SW 1271 (cell line): ENCODE results near the gene ATP13A5.
A peak's percentile ranks its signal among the peaks of the same experiment; 100 is the strongest.

Source experiments
- DNase-seq, 2 experiments: peaks; one replicate each; lab custom pipeline; 2025; lab: John Stamatoyannopoulos, UW

The ATP13A5 gene

DNA sequence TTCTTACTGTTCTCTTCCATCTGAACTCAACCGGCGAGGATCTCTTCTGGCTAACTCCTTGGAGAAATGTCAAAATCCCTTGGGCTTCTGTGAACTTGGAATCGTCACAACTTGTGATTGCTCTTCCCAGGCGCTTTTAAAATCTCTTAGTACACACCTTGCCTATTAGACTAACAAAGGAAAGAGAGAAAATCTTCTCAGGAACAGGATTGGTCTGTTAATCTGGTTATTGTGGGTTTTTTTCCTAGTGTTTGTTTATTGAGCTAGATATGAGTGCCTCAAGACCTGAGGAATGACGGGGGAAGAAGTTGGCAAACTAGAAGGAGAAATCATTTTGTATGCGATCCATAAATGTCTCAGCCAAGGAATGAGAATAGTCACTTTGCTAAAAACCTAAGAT lies at the start of gene ATP13A5:
ATP13A5 (minus strand) TSS at position 48 of the 400 bp plus-strand sequence; CDS start at position 20, 28 bp downstream.
- DNase-seq = no peak

DNA sequence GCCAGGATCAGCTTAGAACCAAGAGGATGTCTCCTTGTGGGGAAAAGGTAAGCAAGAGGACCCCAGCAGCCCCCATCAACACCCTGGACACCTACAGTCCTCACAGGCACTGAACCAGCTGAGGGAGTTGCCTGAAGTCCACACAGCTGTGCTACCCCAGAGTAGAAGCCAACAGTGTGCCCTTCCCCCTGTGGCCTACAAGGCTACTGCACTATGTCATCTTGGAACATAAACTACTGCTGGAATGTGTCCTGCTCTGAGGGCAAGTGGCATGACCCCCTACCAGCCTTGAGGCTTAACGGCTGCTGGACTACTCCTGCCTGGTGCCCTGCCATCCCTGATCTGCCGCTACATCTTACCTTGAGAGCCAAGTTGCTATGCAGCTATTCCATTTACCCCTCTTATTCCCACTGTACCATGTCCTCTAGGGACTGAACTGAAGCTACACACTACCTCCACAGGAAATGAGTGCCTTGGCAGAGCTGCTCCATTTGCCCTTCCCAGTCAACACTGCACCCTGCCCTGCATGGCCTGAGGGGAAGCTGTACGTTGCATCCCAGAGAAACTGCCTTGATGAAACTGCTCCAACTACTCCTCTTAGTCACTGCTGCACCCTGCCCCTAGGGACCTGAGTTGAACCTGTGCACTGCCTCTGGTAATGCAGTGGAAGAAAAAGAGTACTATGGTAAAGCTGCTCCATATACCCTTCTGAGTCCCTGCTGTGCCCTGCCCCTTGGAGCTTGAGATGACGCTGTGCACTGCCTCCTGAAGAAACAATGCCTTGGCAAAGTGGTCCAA lies 40.2 kb upstream of the ATP13A5 start:
- DNase-seq = no peak

- no peak for DNase-seq
Measured at GRCh38 chr3:193416629-193417028, 38.1 kb upstream of the ATP13A5 start.

GRCh38 chr3:193407688-193408087 lies 29.1 kb upstream of the ATP13A5 start:
- no peak for DNase-seq

DNA sequence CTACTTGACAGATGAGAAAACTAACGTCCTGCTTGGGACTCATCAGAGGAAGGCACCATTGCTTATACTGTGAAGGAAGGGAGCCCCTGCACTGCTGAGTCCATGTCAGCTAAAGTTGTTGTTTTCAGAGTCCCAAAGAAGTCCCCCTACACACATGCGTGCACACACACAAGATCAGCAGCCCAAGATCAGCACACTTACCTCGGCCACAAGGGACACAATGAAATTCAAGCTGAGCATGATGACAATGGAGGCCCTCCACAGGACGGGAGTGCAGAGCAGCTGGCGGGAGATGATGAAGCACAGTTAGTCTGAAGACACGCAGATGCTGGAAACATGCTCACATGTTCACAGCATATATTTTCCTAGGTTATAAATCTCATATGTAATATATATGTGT lies 28.6 kb upstream of the ATP13A5 start:
- DNase-seq = no peak

DNA sequence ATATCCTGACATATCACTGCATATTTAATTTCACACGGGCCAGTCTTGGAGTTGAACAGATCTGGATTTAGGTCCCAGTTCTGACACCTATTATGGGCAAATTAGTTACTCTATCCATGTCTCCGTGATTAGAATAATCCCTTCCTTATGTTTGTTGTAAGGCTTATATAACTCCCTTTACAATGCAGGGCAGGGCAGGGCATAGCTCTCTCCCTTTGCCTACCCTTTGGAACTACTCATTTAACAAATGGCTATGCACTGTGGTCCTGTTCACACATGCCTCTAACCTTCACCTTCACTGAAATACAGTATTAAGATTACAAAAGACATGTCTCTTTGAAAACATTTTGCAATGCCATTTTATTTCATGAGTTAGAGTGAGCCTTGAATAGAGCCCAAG lies 24.8 kb upstream of the ATP13A5 start:
- DNase-seq = no peak

DNA sequence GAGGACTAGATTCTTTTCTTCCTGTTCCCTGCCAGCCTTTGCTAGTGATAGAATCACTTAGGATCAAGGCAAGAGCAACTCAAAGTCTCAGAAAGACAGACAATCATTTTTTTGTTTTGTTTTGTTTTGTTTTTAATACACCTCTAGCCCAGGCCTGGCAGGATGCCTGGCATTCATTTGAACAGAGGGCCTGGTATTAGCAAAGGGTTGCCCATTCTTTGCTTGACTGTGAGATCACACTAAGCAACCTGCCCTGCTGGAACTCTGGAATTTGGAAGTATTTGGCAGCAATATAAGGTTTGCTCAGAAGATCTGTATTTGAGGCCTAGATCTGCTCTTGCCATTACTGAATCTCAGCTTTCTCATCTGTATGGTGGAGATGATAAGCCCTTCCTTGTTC lies 21.8 kb upstream of the ATP13A5 start:
- no peak for DNase-seq

GRCh38 chr3:193396451-193397244 lies 18.1 kb upstream of the ATP13A5 start:
- no peak for DNase-seq

DNA sequence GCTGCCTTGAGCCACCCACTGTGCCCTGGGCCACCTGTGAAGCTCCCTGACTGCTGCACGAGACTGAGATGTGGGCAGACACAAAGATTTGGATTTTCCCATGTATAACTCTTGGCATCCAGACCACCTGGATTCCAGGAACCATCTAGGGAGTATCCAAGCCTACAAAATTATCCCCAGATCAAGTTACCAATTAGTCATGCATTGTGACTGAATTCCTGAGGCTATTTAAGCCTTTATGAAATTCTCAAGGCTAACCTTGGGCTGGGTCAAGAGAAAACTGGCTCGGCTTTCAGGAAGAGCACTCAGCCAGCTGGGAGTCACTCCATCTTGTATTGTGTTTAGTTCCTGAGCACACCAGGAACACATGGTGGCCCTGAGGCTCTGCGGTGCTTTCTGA lies 13.3 kb upstream of the ATP13A5 start:
- DNase-seq = peak in 1 of 2 experiments; percentile 22

DNA sequence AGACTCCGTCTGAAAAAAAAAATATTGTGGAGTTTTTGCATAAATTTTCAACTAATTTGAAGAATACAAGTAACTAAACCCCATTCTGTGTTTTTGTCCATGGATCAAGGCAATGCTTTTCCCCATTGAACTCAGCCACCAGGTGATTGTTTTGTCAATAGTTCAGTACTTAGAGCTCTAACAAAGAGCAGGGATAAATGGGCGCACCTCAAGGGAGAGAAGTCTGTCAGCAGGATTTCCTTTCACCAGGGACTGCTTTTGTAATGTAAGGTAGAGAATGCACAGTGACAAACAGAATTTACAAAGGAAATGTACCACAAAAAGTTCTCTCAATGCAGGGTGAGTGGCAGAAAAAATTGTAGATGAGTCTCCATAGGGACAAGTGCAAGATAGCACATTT lies 10.8 kb upstream of the ATP13A5 start:
- DNase-seq = no peak

GRCh38 chr3:193388361-193388760 lies 9.8 kb upstream of the ATP13A5 start:
- no peak for DNase-seq

- no peak for DNase-seq
Measured at GRCh38 chr3:193387596-193387995, 9.0 kb upstream of the ATP13A5 start.

GRCh38 chr3:193377591-193377990 lies 962 bp downstream of the ATP13A5 start:
- DNase-seq = no peak

- no peak for DNase-seq
Measured at GRCh38 chr3:193375614-193376013, 2.9 kb downstream of the ATP13A5 start.

DNA sequence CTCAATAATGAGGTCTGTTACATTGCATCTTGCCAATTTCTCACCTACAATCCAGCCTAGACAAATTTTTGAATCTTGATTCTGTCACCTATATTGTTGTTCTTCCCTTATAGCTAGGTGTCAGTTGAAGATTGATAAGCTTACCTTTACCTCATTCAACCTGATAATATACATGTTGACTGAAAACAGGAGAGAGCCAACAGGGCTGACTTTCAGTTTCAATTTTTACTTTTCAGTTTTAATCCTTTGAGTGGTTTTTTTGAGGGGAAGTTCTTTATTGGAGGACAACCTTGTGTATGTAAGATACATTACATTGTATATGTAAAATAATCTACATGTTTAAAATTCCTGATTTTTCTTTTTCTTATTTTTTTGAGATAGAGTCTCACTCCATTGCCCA lies 5.8 kb downstream of the ATP13A5 start:
- DNase-seq = no peak

GRCh38 chr3:193367868-193368267 lies 10.7 kb downstream of the ATP13A5 start:
- DNase-seq = no peak

DNA sequence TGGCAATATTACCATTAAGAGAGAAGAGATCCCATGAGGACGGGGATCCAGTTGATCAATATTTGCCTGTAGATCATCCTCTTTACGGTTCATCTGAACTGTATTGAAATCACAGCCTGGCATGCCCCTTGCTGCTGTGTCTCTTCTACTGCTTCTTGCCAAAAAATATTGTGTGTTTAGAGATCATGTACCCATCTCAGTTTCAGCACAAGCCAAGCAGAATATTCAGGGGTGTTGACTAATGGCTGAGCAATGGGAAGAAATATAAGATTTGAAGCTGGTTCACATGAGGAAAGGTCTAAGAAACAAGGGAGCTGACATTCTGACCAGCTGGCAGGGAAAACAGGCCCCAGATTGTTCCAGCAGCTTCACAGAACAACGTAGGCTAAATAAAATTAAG lies 21.3 kb downstream of the ATP13A5 start:
- DNase-seq = no peak

DNA sequence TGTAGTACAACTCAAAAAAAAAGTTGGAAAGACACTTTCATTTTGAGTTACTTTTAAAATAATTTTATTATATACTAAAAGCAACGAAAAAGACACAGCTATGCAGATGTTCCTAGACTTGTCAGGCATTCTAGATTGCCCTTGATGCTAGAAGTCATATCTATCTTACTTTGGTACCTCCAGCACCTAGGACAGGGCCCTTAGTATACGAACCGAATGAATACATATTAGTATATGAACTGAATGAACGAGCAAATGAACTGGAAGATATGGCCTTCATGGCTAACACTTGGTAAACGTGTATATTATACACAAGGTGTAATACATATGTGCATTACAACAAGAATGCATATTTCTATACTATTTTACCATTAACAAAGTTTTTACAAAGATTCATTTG lies 24.1 kb downstream of the ATP13A5 start:
- DNase-seq = no peak

DNA sequence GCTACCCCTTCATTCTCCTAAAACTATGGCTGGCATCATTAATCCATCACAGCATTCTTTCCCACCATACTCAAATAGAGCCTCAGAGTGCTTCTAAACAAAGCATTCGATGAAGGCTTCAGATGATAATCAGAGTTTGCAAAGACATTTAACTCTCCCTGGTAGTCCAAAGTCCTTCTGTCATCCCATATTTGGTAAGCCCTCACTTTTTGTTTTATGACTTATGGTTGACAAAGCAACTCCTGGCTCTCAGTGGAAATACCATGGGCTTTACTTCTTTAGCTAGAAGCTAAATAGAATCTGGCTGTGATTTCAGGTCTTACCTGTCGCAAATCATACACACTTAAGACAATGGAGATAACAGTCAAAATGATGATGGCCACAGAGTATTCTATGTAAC lies 27.8 kb downstream of the ATP13A5 start:
- DNase-seq = no peak

- no peak for DNase-seq
Measured at GRCh38 chr3:193348686-193349085, 29.9 kb downstream of the ATP13A5 start.

DNA sequence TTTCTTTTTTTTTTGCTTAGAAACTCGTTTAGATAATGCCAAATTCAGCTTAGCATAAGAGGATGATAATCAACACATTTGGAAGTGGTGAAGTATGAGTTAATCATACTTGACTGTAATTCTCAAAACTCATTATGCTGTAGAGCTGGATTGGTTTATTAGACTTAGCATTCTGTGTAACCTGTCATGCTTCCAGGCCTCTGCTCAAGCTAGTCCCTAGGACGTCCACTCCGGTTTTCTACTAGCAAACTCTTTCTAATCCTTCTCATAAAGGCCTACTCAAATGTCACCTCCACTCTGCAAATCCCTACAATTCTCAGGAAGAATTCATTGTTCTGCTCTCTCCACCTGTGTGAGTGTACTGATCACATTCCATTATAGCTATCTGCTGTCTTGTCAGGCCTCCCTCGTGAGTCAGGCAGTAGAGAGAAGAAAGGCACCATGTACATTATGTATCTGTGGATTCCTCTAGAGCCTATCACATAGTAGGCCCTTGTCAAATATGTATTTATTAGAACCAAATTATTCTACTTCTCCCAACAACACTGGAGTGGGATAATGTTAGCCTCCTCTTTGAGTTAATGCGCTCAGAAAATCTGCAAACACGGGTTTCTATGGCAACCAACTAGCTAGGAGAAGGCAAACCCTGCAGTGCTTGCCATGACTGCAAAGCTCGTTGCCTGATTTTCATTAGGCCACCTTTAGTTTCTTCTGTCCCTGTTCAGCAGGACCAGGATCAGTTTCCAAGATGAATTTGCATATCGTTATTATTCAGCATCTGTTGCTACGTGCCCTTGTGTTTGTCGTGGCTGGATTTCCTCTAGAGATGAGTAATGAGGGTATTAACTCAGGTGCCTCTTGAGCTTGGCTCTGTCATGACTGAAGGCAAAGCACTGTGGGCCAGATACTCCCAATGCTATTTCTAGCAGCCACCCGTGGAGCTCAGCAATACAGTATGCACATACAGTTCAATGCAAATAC lies 30.7 kb downstream of the ATP13A5 start:
- DNase-seq = no peak

DNA sequence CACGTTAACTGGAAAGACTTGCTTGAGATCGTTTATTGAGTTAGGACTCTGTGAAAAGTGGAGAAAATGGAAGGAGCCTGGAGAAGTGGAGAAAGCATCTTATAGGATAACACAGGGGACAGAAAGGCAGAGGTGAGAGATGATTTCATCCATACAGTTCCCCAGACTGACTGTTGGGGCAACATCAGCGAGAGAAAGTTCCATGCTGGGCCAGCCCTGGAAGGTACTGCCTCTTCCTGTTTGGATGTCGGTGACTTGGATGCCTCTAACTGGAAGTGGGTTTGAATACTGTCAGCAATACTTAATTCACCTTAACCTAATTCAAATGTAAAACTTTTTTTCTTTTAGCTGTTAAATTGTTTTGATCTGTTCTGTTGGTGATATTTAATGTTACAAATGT lies 32.3 kb downstream of the ATP13A5 start:
- no peak for DNase-seq
